Cardiac muscle cell (in vitro differentiated cells and primary cell): Measurements from ENCODE around the gene KRTAP9-8. TPM values are rescaled to one million over a fixed set of nuclear protein-coding genes. Genes with fewer than 3 reads are reported as not detected.
"Not testable (repeated sequence)": the region's sequence is repeated elsewhere in the genome, so short reads cannot be mapped to it uniquely, and the experiment has no call there.

Source experiments
- DNase-seq, 2 donors: peaks; one replicate each; pipeline versions ENCODE4 v3.0.0 to v3.0.0-alpha.2; 2010 to 2017; ENCODE audit warnings: low read depth in 1 of 2, low spot score in 1 of 2
- H3K27ac ChIP-seq: fragments of 200-600 bp; sonication (generic); 2 replicates; pipeline ENCODE4 v1.5.1; 2016
- H3K27me3 ChIP-seq: fragments of 200-600 bp; sonication (generic); 2 replicates; pipeline ENCODE4 v1.6.0; 2016; ENCODE audit warnings: control low read depth
- H3K36me3 ChIP-seq: fragments of 200-600 bp; sonication (generic); 2 replicates; pipeline ENCODE4 v1.5.1; 2016; ENCODE audit warnings: control low read depth
- H3K4me1 ChIP-seq: fragments of 200-600 bp; sonication (generic); 2 replicates; pipeline ENCODE4 v1.8.1; 2017; ENCODE audit warnings: low read depth, mild to moderate bottlenecking, mixed run types
- H3K4me3 ChIP-seq: fragments of 200-600 bp; sonication (generic); 2 replicates; pipeline ENCODE4 v1.5.1; 2016; ENCODE audit warnings: mild to moderate bottlenecking
- H3K9me3 ChIP-seq: fragments of 200-600 bp; sonication (generic); 2 replicates; pipeline ENCODE4 v1.5.1; 2017; ENCODE audit warnings: low read depth, mild to moderate bottlenecking, control low read depth
- CTCF ChIP-seq: IDR thresholded peaks from 2 replicates; pipeline ENCODE4 v1.5.1; 2012; ENCODE audit warnings: low read depth, mild to moderate bottlenecking, low read length
- polyA plus RNA-seq: library from polyadenylated mRNA; unstranded; fragments of >200 nt; fragmentation: Nextera tagmentation; extraction: Ambion mirVana; gene quantifications from 2 replicates; pipeline ENCODE4 v1.2.1, GENCODE V29; 2016
- total RNA-seq: library from RNA; depleted of rRNA; stranded (reverse); fragments of >200 nt; gene quantifications from 2 replicates; pipeline ENCODE4 v1.2.3, GENCODE V29; 2016

KRTAP9-8 gene
- total and polyA plus RNA-seq, 2 experiments from 2014 or later, result not detected

GRCh38 chr17:41256291-41256685 is 18.5 kb downstream of the KRTAP9-8 start:
- H3K27me3 ChIP-seq, result peaks cover 59% of the 10 kb centered on the region
- DNase-seq, result no peak
- H3K36me3 ChIP-seq, result no peaks in the 10 kb centered on the region
- no peak overlapping the region for H3K27ac ChIP-seq
- no peak overlapping the region for H3K4me3 ChIP-seq
- TF ChIP-seq CTCF, result no peak
- no peaks in the 10 kb centered on the region for H3K9me3 ChIP-seq
- no peaks in the 10 kb centered on the region for H3K4me1 ChIP-seq

- no peaks in the 10 kb centered on the region for H3K4me1 ChIP-seq
- H3K36me3 ChIP-seq, result no peaks in the 10 kb centered on the region
- no peak overlapping the region for H3K27ac ChIP-seq
- no peaks in the 10 kb centered on the region for H3K9me3 ChIP-seq
- no peak for TF ChIP-seq CTCF
- H3K27me3 ChIP-seq, result peaks cover 47% of the 10 kb centered on the region
- H3K4me3 ChIP-seq, result no peak overlapping the region
- DNase-seq, result no peak
Measured at GRCh38 chr17:41258406-41258805, 20.6 kb downstream of the KRTAP9-8 start.

DNA sequence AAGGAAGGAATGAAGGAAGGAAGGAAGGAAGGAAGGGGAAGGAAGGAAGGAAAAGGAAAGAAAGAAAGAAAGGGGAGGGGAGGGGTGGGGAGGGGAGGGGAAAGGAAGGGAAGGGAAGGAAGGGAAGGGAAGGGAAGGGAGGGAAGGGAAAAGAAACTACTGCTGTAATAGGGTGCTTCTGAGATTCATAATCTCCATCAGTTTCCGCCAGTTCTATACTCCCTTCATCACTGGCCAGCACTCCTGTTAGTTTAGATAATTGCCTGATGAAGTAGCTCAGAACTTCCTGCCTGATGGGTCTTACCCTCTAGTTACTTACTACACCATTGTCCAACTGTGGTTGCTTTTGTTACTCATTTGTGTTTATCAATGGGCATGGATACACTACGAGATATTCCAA is 25.4 kb downstream of the KRTAP9-8 start:
- no peak for TF ChIP-seq CTCF
- H3K36me3 ChIP-seq, result no peaks in the 10 kb centered on the region
- H3K4me1 ChIP-seq, result no peaks in the 10 kb centered on the region
- no peak overlapping the region for H3K4me3 ChIP-seq
- H3K9me3 ChIP-seq, result no peaks in the 10 kb centered on the region
- no peak for DNase-seq
- no peak overlapping the region for H3K27ac ChIP-seq
- H3K27me3 ChIP-seq, result peaks cover 31% of the 10 kb centered on the region

DNA sequence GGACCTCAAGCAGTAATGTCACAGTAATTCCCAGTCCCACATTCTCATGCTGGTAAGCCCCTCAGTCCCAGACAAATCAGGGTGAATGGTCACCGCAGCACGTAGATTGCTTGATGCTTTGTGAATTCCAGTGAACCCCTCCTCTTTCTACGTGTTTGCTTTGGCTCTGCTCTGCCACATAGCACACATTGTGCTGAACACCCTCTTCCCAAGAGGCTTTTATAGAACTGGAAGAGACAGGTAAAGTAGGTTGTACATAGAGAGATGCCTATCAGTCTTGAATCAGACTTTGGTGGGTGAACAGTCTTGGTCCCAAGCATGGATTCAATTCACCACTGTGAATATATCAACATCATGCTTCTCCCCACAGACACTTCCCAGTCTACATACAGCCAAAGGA is 26.8 kb downstream of the KRTAP9-8 start:
- H3K4me3 ChIP-seq, result no peak overlapping the region
- no peaks in the 10 kb centered on the region for H3K9me3 ChIP-seq
- H3K27ac ChIP-seq, result no peak overlapping the region
- DNase-seq, result no peak
- no peak for TF ChIP-seq CTCF
- H3K4me1 ChIP-seq, result no peaks in the 10 kb centered on the region
- H3K36me3 ChIP-seq, result no peaks in the 10 kb centered on the region
- peaks cover 24% of the 10 kb centered on the region for H3K27me3 ChIP-seq

DNA sequence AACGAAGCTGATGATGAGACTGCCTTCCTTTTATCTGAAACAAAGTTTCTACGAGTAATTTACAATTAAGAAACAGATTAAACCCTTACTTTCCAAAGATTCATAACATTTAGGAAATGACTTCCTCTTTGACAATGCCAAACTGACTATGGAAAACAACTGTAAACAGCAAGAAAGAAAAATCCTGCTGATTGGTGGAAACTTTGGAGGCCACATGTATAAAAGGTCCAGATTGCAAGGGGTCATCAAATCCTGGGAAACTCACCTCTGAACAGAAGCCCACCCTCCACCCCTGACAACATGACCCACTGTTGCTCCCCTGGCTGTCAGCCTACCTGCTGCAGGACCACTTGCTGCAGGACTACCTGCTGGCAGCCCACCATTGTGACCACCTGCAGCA is 27.3 kb downstream of the KRTAP9-8 start, which contains the start of gene KRTAP9-6:
KRTAP9-6 (plus strand) TSS at position 301 of the 400 bp plus-strand sequence; CDS start at position 301, 0 bp downstream.
- no peaks in the 10 kb centered on the region for H3K9me3 ChIP-seq
- H3K27me3 ChIP-seq, result peaks cover 24% of the 10 kb centered on the region
- H3K4me3 ChIP-seq, result no peak within 1 kb of the TSS
- TF ChIP-seq CTCF, result no peak
- DNase-seq, result no peak
- H3K36me3 ChIP-seq, result no peaks in the 10 kb centered on the region
- H3K4me1 ChIP-seq, result no peaks in the 10 kb centered on the region
- H3K27ac ChIP-seq, result no peak within 1 kb of the TSS

DNA sequence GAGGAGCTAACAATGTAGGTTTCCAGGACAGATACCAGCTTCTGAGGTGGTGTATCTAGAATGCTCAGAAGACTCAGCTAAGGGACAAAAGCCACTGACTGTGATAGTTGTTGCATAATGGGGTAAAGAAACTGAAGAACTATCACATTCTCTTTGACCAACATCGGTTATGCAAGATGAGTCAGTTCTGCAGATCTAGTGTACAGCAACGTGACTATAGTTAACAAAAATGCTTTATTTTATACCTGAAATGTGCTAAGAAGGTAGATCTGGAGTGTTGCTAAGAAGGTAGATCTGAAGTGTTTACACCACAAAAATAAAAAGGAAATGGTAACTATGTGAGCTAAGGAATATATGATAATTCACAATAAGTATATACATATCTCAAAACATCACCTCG is 29.9 kb downstream of the KRTAP9-8 start:
- DNase-seq, result no peak
- no peaks in the 10 kb centered on the region for H3K9me3 ChIP-seq
- TF ChIP-seq CTCF, result no peak

GRCh38 chr17:41271323-41271722 is 33.5 kb downstream of the KRTAP9-8 start:
- H3K36me3 ChIP-seq, H3K9me3 ChIP-seq, H3K4me1 ChIP-seq, DNase-seq, H3K27ac ChIP-seq, H3K27me3 ChIP-seq, H3K4me3 ChIP-seq: not testable (repeated sequence)

More for the DNA sequence above, 29.9 kb downstream of the KRTAP9-8 start:
- Histone ChIP-seq H3K36me3 (no peaks in the 10 kb centered on the region), H3K27ac (no peak overlapping the region), H3K4me1 (no peaks in the 10 kb centered on the region), H3K27me3 (peaks cover 21% of the 10 kb centered on the region), H3K4me3 (no peak overlapping the region)
